Measurements from ENCODE around the gene SPSB1. TPM values are rescaled to one million over a fixed set of nuclear protein-coding genes. Genes with fewer than 3 reads are reported as not detected.

SPSB1 gene
- total RNA-seq, 1 donor from 2014 or later, result 22.0 TPM

- Mint-ChIP-seq H3K4me3 (no peak overlapping the region), H3K27me3 (ENCODE audit: low read depth) (peaks cover 4% of the 10 kb centered on the region), H3K27ac (no peak overlapping the region), H3K9me3 (no peaks in the 10 kb centered on the region), H3K36me3 (no peaks in the 10 kb centered on the region), H3K4me1 (peaks cover 15% of the 10 kb centered on the region)
- TF ChIP-seq CTCF (IDR thresholded peaks at IDR 0.05; ENCODE audit: unreplicated experiment), result no peak
- no peak for DNase-seq (ENCODE audit: low spot score in 2 of 2, unreplicated experiment in 2 of 2)
These were observed 14.6 kb upstream of the SPSB1 start for GRCh38 chr1:9278116-9278515.

GRCh38 chr1:9278585-9279153, 14.0 kb upstream of the SPSB1 start:
- DNase-seq (ENCODE audit: low spot score in 2 of 2, unreplicated experiment in 2 of 2), result no peak
- peaks cover 15% of the 10 kb centered on the region for H3K4me1 Mint-ChIP-seq
- no peaks in the 10 kb centered on the region for H3K9me3 Mint-ChIP-seq
- no peak overlapping the region for H3K27ac Mint-ChIP-seq
- peaks cover 4% of the 10 kb centered on the region for H3K27me3 Mint-ChIP-seq (ENCODE audit: low read depth)
- H3K36me3 Mint-ChIP-seq, result no peaks in the 10 kb centered on the region
- TF ChIP-seq CTCF (IDR thresholded peaks at IDR 0.05; ENCODE audit: unreplicated experiment), result no peak
- H3K4me3 Mint-ChIP-seq, result no peak overlapping the region

- H3K4me3 Mint-ChIP-seq, result peak overlapping the region; percentile 26
- H3K9me3 Mint-ChIP-seq, result peaks cover 3% of the 10 kb centered on the region
- H3K27ac Mint-ChIP-seq, result peak overlapping the region; percentile 1
- peaks cover 4% of the 10 kb centered on the region for H3K36me3 Mint-ChIP-seq
- H3K27me3 Mint-ChIP-seq (ENCODE audit: low read depth), result peaks cover 4% of the 10 kb centered on the region
- DNase-seq (ENCODE audit: low spot score in 2 of 2, unreplicated experiment in 2 of 2), result no peak
- no peak for TF ChIP-seq CTCF (IDR thresholded peaks at IDR 0.05; ENCODE audit: unreplicated experiment)
- H3K4me1 Mint-ChIP-seq, result peaks cover 15% of the 10 kb centered on the region
These were observed 13.4 kb upstream of the SPSB1 start for GRCh38 chr1:9279172-9279840.

DNA sequence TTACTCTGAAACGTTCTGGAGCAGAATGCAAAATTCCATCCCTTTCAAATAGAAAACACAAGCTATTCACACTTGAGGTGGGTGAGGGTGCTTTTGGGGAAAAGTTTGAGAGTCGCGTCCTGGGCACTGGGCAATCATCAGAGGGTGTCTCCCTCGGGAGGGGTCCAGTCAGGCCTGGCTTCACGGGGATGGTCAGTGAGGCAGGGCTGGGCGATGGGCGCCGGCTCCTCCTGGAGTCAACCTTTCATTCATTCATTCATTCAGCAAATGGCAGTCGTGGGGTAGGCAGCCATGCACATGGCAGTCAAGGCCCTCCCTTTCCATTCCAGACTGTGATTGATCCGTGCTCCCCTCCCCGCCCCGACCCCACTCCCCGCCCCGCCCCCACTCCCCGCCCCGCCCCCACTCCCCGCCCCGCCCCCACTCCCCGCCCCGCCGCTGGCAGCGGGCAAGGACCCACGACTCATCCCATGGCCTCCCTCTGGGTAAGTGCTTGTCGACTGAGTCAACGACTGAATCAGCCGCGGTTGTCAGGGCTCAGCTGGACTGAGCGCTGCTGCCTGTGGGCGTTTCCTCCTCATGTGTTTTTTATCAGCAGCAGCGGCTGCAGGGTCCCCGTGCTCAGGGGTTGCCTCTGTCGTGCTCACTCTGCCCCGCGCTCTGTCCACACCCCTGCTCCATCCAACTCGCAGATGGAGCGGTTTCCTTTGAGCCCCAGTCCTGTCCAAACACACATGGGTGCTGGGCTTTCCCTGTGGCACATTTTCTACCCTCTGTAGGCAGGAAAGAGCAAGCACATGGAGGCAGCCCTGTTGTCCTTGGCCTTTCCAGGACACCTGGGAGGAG, 12.5 kb upstream of the SPSB1 start:
- H3K4me1 Mint-ChIP-seq, result peaks cover 15% of the 10 kb centered on the region
- peak overlapping the region; percentile 21 for H3K27ac Mint-ChIP-seq
- H3K27me3 Mint-ChIP-seq (ENCODE audit: low read depth), result peaks cover 4% of the 10 kb centered on the region

More for the DNA sequence above, 12.5 kb upstream of the SPSB1 start:
- H3K4me3 Mint-ChIP-seq, result peak overlapping the region; percentile 50
- peaks cover 11% of the 10 kb centered on the region for H3K9me3 Mint-ChIP-seq
- peaks cover 4% of the 10 kb centered on the region for H3K36me3 Mint-ChIP-seq
- TF ChIP-seq CTCF (IDR thresholded peaks at IDR 0.05; ENCODE audit: unreplicated experiment), result no peak
- no peak for DNase-seq (ENCODE audit: low spot score in 2 of 2, unreplicated experiment in 2 of 2)

Data from mesothelial cell of epicardium (in vitro differentiated cells).